ENCODE measurements around the gene HOXD11. TPM values are rescaled to one million over a fixed set of nuclear protein-coding genes. Genes with fewer than 3 reads are reported as not detected.
A peak's percentile ranks its signal among the peaks of the same experiment; 100 is the strongest.

HOXD11 gene
- total and polyA plus RNA-seq, 2 donors (not counting 3 experiments of a cell fraction or from before 2014, with no cell fraction given), result not detected

DNA sequence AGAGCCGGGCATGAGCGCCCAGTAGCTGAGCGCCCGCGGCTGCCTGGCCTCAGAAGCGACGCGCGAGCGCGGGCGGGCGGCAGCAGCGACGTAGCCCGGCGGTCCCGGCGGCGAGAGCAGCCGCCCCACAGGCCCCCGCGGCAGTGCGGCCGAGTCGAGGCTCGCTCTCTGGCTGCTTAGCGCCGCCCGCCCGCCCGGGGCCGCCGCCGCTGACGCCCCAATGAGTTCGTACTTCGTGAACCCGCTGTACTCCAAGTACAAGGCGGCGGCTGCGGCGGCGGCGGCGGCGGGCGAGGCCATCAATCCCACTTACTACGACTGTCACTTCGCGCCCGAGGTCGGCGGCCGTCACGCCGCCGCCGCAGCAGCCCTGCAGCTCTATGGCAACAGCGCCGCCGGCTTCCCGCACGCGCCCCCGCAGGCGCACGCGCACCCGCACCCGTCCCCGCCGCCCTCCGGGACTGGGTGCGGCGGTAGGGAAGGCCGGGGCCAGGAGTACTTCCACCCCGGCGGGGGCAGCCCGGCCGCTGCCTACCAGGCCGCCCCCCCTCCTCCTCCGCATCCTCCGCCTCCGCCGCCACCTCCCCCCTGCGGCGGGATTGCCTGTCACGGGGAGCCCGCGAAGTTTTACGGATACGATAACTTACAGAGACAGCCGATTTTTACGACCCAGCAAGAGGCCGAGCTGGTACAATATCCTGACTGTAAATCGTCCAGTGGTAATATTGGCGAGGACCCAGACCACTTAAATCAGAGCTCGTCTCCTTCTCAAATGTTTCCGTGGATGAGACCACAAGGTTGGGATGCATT, 23.3 kb downstream of the HOXD11 start:
- H3K27ac ChIP-seq (ENCODE audit: insufficient read depth, low read depth, low read length), result peak overlapping the region; percentile 67
- FAIRE-seq, result peak; percentile 52
- intact Hi-C loops (cut with micrococcal nuclease) (loop anchor here (2.0 kb wide), 1 partner anchor 1082 kb away; the partner anchor contains the start of gene HNRNPA3), dilution Hi-C loops (cut with MboI; ENCODE audit: extremely low pct_ligation_motif_present, low sequenced_read_pairs) (loop anchor here (25.0 kb wide), 1 partner anchor 507 kb away; no protein-coding TSS in a partner anchor)
- peak overlapping the region; percentile 80 for H2AFZ ChIP-seq (ENCODE audit: low read depth, low read length)
- H3K4me1 ChIP-seq (ENCODE audit: control insufficient read depth, extremely low read depth, insufficient read depth, low read length), result peaks cover 46% of the 10 kb centered on the region
- H3K27me3 ChIP-seq (ENCODE audit: control insufficient read depth in 2 of 2, insufficient read depth in 2 of 2, low read length in 2 of 2), result no peaks in the 10 kb centered on the region
- H4K20me1 ChIP-seq (replicated peaks; ENCODE audit: control insufficient read depth, extremely low read depth, insufficient read depth, low read length), result no peaks in the 10 kb centered on the region
- peak overlapping the region; percentile 43 to 93 (median 88) for H3K4me3 ChIP-seq (replicated peaks in 1 of 3; ENCODE audit: insufficient read depth in 1 of 3, low read depth in 1 of 3, low read length in 3 of 3)
- peak overlapping the region; percentile 99 for H3K4me2 ChIP-seq (ENCODE audit: insufficient read depth, low read length)
- ChIA-PET POLR2A (interaction anchor here (1.9 to 2.0 kb wide), 2 partner anchors 424 to 507 kb away, joined by 5 to 11 read pairs; no protein-coding TSS in a partner anchor), CTCF (interaction anchor here (0.6 to 10.1 kb wide), 12 partner anchors 8 to 1034 kb away, joined by 3 to 458 read pairs (median 5); partner anchors contain the start of gene HOXD9)
- no TSS peak for BruUV-seq (replicated peaks)
- no peaks in the 10 kb centered on the region for H3K36me3 ChIP-seq (ENCODE audit: control insufficient read depth in 2 of 2, extremely low read depth in 1 of 2, insufficient read depth in 2 of 2, low read length in 2 of 2)
- H3K9me1 ChIP-seq (replicated peaks; ENCODE audit: control insufficient read depth, extremely low read depth, insufficient read depth, low read length), result no peaks in the 10 kb centered on the region
- peaks cover 18% of the 10 kb centered on the region for H3K79me2 ChIP-seq (ENCODE audit: control insufficient read depth, insufficient read depth, low read length)
- peak overlapping the region; percentile 90 for H3K9ac ChIP-seq (replicated peaks; ENCODE audit: extremely low read depth, insufficient read depth, low read length)
- H3K9me3 ChIP-seq (replicated peaks; ENCODE audit: control insufficient read depth, insufficient read depth, low read length), result no peaks in the 10 kb centered on the region
- DNase-seq (ENCODE audit: low read depth, low spot score), result peak; percentile 82
- TF ChIP-seq POLR2A (IDR thresholded peaks at IDR 0.05; ENCODE audit: low read depth, low read length), result peak; percentile 61
- TF ChIP-seq POLR2AphosphoS5 (IDR thresholded peaks at IDR 0.05; ENCODE audit: insufficient read depth, low read depth, low read length), result peak; percentile 63
- TF ChIP-seq, protein P1, sequence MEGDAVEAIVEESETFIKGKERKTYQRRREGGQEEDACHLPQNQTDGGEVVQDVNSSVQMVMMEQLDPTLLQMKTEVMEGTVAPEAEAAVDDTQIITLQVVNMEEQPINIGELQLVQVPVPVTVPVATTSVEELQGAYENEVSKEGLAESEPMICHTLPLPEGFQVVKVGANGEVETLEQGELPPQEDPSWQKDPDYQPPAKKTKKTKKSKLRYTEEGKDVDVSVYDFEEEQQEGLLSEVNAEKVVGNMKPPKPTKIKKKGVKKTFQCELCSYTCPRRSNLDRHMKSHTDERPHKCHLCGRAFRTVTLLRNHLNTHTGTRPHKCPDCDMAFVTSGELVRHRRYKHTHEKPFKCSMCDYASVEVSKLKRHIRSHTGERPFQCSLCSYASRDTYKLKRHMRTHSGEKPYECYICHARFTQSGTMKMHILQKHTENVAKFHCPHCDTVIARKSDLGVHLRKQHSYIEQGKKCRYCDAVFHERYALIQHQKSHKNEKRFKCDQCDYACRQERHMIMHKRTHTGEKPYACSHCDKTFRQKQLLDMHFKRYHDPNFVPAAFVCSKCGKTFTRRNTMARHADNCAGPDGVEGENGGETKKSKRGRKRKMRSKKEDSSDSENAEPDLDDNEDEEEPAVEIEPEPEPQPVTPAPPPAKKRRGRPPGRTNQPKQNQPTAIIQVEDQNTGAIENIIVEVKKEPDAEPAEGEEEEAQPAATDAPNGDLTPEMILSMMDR (IDR thresholded peaks at IDR 0.05; ENCODE audit: extremely low read depth in 1 of 2, insufficient read depth in 1 of 2, low read depth in 1 of 2, low read length in 2 of 2), result no peak
- TF ChIP-seq FOS (IDR thresholded peaks at IDR 0.05; ENCODE audit: borderline replicate concordance, insufficient read depth, low read length), result peak; percentile 13
- TF ChIP-seq, protein P2, sequence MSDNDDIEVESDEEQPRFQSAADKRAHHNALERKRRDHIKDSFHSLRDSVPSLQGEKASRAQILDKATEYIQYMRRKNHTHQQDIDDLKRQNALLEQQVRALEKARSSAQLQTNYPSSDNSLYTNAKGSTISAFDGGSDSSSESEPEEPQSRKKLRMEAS (IDR thresholded peaks at IDR 0.05; ENCODE audit: insufficient read depth, insufficient read length), result no peak
- TF ChIP-seq EZH2 (IDR thresholded peaks at IDR 0.05; ENCODE audit: borderline replicate concordance, low read depth, low read length, severe bottlenecking), result no peak

All from endothelial cell of umbilical vein (primary cell).